Right lobe of liver (tissue), 4 donors: Measurements from ENCODE around the gene CASR.

Experiments
- CTCF ChIP-seq, 4 donors: fragments of 200-600 bp in 3 of 4; fragments of 450-650 bp in 1 of 4; IDR thresholded peaks; one replicate each; pipeline versions ENCODE4 v1.5.1 to v1.8.0; 2016 to 2022; ENCODE audit warnings: antibody characterized with exemption in 4 of 4, mild to moderate bottlenecking in 2 of 4
- POLR2A ChIP-seq: fragments of 450-650 bp; IDR thresholded peaks from one replicate; pipeline ENCODE4 v1.6.1; 2017; ENCODE audit warnings: antibody characterized with exemption, mild to moderate bottlenecking
- donor health status: DM: no; HTN: no; CAD: no.
- donor health status: DM: no; HTN: no; CAD: no.
- donor health status: DM: no; HTN: yes; CAD: no.

DNA sequence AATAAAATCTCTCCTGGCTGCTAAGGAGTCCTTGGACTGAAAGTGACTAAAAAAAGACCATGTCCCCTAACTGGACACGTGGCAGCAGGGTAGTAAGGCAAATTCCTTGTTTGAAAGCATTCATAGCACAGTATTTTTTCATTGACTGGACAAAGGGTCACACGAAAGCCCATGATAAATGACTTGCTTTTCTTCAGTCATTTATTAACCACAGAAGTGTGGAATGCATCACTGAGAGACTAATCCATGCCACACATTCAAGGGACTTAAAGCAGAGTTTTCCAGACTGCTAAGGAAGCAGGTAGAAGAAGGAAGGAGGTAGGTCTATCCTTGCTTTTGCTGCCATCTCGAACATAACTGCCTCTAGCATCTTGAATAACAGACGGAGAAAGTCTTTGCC is 31.2 kb downstream of the CASR start:
- TF ChIP-seq CTCF (IDR thresholded peaks at IDR 0.05) (no peak), POLR2A (no peak)
